GM18951 (cell line): ENCODE results near the gene TREM2.

Experiments
- POLR2A ChIP-seq: IDR thresholded peaks from 4 replicates; pipeline ENCODE4 v1.6.1; 2011; ENCODE audit warnings: mild to moderate bottlenecking; ENCODE audit not compliant: insufficient read length, insufficient read depth; ENCODE audit errors: extremely low read depth
- in situ Hi-C: fragments of 300-500 bp; cut with MboI; formaldehyde crosslinking; loops from one replicate; pipeline ENCODE4 v1.12.0; 2022; ENCODE audit warnings: low sequenced_read_pairs, mixed read lengths, inconsistent platforms; ENCODE audit not compliant: unreplicated experiment

Gene TREM2

DNA sequence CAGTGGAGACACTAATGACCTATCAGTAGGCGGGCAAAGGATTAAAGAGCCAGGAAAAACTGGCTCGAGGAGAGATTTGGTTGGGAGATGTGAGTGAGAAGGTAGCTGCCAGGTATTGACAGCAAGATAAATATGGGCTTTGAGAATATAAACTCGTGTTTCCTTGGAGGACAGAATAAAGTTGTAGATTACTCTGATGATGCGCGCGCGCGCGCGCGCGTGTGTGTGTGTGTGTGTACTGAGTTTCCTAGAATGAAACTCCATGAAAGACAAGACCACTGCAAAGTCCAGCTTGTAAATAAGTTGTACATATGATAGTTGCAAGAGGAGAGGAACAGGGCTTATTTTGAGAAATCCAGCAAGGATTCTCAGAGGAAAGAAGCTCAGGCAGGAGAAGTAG lies 13.3 kb upstream of the TREM2 start:
- no peak for TF ChIP-seq POLR2A
- in situ Hi-C loops = no loop called here

DNA sequence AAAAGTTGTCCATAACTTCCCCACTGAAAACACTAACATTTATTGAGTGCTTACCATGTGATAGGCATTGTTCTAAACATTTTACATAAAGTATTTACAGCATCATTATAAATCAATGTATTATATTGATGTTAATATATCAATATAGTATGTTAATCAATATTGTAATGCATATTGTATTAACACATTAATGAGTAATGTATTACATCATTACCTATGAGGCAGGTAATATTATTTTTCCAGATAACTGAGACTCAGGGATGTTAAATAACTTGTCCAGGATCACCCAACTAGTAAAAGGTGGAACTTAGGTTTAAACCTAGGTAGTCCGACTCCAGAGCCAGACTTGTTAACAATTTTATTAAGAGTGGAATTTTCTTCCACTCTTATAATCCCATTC lies 12.2 kb upstream of the TREM2 start:
- no peak for TF ChIP-seq POLR2A
- in situ Hi-C loops = no loop called here

DNA sequence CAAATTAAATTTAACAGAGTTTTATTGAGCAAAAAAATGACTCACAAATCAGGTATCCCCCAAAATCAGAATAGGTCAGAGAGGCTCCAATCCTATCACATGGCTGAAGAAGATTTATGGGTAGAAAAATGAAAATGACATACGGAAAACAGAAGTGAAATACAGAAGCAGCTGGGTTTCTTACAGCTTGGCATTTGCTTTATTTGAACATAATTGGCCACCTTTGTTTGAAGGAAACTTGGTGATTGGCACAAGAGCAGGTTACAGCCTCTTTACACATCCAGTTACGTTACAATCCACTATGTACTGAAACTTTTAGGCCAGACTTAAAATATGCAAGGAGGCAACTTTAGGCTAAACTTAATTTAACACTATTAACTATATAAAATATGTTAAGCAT lies 11.7 kb upstream of the TREM2 start:
- TF ChIP-seq POLR2A = no peak
- in situ Hi-C loops = no loop called here

DNA sequence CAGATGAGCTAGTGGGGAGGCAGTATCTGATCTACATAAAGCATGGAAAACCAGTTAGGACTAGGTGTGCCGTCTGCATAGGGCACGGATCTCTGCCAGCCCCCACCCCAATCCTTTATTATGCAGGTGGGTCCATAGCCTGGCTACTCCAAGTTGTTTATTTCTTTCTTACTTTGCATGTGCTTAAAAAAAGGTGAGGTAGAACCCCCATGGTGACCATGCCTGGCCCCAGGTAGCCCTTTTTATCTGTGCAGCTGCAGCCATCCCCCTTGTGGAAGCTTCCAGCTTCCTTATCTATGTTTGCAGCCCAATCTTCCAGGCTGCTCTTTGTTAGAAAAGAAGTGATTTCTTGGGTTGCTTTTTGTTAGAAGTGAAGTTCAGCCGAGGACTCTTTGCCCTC lies 9.0 kb upstream of the TREM2 start:
- TF ChIP-seq POLR2A = no peak
- in situ Hi-C loops = no loop called here

DNA sequence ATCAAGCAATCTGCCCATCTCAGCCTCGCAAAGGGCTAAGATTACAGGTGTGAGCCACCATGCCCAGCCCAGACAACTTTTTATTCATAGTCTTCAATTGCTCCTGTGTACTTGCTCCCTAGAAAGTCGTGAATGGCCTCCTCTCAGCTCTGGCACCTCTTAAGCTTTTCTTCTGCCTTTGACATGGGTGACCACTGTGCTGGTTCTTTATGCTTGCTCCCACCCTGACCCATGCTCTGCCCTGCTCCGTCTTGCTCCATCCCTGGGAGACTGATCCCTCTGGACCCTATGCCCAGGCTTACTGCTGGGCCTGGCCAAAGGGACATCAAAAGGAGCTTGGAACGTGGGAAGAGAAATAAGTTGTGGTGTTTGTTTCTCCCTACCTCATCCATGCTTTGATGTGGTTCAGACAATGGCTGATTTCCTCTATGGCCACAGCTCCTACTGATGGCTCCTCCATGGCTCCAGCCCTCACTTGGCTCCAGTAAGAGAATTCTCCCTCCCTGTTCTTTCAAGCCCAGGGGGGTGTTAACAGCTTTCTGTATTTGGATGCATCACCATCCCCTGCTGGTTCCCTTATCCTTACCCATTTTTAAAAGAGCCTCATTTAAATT lies 7.7 kb upstream of the TREM2 start:
- TF ChIP-seq POLR2A = no peak
- in situ Hi-C loops = no loop called here

DNA sequence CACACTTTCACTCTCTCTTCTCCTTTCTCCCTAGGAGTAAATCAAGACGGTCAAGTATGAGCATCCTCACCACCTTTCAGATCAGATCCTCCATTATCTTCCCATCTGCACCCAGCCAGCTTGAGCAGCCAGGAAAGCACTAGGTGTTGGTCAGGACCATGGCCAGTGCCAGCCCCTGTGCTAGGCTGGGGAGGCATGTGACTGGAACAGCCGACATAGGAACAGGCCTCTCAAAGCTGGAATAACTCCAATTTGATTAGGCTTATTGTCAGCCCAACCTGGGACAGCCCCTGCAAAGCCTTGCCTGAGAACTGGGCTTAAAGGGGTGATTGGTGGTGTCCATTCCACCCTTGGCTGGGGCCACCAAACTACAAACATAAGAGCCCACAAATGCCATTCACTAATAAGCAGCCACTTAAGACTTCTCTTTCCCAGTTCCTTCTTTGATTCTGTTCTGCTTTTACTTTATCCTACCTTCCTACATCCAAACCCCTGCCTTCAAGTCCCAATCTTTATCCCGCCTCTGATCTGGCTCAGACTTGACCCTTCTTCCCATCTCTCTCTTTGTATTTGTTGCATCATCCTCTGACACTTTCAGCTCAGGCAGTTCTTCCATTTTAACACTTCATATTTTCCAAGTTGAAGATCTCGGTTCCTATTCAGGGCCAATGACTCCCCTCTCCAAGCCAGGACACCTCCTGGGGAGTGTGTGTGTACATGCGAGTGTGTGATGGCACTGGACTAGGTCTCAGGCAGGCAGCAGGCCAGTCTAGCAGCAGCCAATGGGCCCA lies 4.5 kb upstream of the TREM2 start:
- in situ Hi-C loops = no loop called here
- TF ChIP-seq POLR2A = no peak

DNA sequence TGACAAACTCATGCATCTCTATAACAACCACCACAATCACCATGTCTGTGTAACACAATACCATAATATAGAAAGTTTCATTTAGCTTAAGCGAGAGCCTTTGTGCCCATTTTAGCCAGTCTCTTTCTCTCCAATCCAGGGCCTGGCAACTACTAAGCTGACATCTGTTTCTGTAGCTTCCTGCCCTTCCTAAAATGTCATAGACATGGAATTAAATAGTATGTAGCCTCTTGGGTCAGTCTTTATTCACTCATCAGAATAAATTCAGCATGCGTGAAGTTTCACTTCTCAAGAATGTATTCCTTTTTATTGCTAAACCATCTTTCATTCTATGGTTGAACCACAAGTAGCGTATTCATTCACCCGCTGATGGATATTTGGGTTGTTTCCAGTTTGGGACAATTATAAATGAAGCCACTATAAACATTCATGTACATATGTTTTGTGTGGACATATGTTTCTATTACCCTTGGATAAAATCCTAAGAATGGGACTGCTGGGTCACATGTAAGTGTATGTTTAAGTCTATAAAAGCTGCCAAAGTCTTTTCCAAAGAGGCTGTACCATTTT lies 1.7 kb upstream of the TREM2 start:
- no peak for TF ChIP-seq POLR2A
- in situ Hi-C loops = no loop called here

DNA sequence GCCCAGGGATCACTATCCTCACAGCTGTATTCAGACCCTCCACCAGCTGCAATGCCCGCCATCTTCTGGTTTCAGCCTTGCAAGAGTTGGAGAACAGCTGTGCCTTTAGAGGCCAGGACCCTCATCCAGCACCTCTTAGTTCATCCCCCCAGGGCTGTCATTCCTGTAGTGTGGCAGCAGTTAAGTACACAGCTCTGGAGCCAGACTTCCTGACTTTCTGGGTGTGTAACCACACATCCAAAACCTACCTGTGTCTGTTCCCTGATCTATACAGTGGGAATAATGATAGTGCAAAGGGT lies 452 bp upstream of the TREM2 start:
- in situ Hi-C loops = no loop called here
- no peak for TF ChIP-seq POLR2A

DNA sequence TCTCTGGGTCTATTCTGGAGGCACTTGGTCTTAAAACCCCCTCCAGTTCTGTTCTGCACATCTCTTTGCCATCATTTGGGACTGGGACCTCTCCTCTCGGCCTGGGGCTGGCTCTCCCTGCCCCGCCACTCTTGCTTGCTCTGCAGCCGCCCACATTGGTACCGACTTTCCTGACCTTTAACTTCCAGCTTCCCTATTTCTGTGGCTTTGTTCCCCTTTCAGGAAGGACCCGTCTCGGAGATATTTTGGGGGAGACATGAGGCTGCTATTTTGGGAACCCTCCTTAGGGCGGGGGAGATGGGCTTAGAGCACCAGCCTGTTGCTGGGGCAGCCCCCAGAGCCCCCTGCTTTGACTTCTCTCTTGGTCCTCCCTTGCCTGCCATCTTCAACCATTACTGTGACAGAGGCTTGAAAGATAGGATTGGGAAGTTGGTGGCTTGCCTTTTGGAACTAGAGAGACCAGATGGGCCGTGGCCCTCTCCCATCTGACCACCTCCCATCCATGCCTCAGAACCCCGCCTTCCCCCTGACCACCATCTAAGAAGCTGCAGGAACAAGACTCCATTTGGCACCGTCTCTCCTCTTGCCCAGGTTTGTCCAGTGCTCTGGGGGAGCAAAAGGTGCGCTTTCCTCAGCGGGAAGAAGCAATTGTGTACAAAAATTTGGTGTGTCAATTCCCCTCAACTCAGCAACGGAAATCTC lies 914 bp downstream of the TREM2 start:
- in situ Hi-C loops = no loop called here
- no peak for TF ChIP-seq POLR2A

DNA sequence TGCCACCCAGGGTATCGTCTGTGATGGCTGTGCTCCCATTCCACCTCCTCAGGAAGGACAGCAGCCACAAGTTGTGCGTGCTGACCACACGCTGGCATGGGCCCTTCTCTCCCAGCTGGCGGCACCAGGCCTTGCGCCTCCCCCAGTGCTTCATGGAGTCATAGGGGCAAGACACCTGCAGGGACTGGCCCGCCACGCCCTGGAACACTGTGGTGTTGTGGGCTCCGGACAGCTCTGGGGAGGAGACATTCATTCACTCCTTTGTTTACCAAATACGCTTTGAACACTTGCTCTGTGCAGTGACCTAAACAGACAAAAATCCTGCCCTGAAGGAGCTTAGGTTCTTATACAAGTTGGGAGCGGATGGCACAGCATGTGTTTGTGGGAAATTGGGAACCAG lies 1.5 kb downstream of the TREM2 start:
- in situ Hi-C loops = no loop called here

DNA sequence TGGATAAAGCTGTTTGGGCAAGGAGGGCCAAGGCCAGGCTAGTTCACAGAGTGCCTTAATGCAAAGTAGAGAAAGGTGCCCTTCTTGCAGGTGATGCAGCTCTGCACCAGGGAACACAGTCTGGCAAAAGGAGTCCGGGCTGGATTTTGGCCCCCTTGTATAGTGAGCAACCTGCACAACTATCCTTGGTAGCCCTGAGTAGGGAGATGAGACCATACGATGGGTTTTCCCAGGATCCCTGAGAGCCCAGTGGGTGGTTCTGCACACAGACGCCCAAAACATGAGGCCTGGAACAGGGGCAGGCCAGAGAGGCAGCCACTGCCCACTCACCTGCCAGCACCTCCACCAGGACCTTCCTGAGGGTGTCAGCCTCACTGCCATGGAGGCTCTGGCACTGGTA lies 2.0 kb downstream of the TREM2 start:
- TF ChIP-seq POLR2A = no peak
- in situ Hi-C loops = no loop called here

More for the DNA sequence above, 1.5 kb downstream of the TREM2 start:
- TF ChIP-seq POLR2A = no peak

DNA sequence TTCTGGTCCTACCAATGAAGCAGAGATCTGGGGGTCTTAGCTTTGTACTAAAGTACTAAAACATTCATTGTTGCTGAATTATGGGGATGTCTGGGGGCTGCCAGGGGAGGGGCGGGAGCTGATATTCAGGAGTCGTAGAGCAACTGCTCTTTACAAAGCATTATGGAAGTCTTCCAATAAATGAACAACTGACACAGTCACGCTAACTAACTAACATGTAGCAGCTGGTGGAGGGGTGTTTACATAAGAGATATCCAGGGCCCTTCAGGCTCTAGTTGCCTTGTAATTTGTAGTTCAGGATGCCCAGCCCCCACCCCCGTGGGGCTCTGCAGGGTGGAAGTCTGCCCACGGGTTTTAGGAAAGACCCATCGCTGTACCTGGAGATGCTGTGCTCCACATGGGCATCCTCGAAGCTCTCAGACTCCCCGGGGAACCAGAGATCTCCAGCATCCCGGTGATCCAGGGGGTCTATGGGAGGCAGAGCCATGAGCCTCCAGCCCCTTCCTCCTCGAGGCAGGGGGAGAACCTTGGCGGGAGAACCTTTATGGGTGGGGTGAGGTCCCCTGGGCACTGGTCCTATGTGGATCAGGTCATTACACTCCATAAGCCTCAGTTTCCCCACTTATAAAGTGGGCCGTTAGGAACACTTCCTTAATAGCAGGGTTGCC lies 3.4 kb downstream of the TREM2 start:
- in situ Hi-C loops = no loop called here
- no peak for TF ChIP-seq POLR2A

DNA sequence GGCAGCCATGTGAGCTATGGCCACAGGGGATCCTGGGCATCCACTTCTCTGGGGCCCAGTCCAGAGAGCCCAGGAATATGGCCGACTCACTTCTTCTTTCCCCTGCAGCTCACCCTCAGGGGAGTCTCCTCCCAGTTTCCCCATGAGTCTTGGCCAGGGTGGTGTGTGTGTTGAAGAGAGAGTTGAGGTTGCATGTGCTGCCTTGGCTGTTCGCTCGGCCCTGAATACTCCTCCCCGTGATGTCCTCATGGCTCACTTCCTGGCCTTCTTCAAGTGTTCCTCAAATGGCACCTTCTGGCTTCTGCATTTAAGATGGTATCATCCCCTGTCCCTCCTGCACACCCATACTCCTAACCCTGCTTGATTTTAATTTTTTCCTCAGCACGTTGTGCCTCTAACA lies 5.6 kb downstream of the TREM2 start:
- no peak for TF ChIP-seq POLR2A
- in situ Hi-C loops = no loop called here
